Stimulated activated CD8-positive, alpha-beta memory T cell treated with anti-CD3 and anti-CD28 coated beads, Interleukin-4, amount 100 ng/mL, for 4 hours (primary cell): Measurements from ENCODE around the gene ELOVL4.

Experiments
- DNase-seq, 2 donors: peaks; one replicate each; pipeline ENCODE4 v3.0.0-alpha.2; 2020; ENCODE audit warnings: low read depth in 2 of 2, low spot score in 1 of 2

Gene ELOVL4

GRCh38 chr6:79947191-79948186 is at the start of gene ELOVL4:
Gene ELOVL4, minus strand, starts transcription at chr6:79947553. Its CDS starts 274 bp downstream, at chr6:79947279.
- DNase-seq = peak; percentile 17 to 59

- no peak for DNase-seq
Measured at GRCh38 chr6:79993911-79994309, 46.6 kb upstream of the ELOVL4 start.

GRCh38 chr6:79993012-79993910 is 45.9 kb upstream of the ELOVL4 start:
- DNase-seq = no peak

- DNase-seq = no peak
Measured at GRCh38 chr6:79989641-79990040, 42.3 kb upstream of the ELOVL4 start.

- DNase-seq = no peak
Measured at GRCh38 chr6:79985128-79985527, 37.8 kb upstream of the ELOVL4 start.

GRCh38 chr6:79984261-79984660 is 36.9 kb upstream of the ELOVL4 start:
- no peak for DNase-seq

- DNase-seq = no peak
Measured at GRCh38 chr6:79981652-79982051, 34.3 kb upstream of the ELOVL4 start.

- no peak for DNase-seq
Measured at GRCh38 chr6:79971193-79971592, 23.8 kb upstream of the ELOVL4 start.

GRCh38 chr6:79969784-79970183 is 22.4 kb upstream of the ELOVL4 start:
- DNase-seq = no peak

GRCh38 chr6:79967178-79967577 is 19.8 kb upstream of the ELOVL4 start:
- no peak for DNase-seq

GRCh38 chr6:79964607-79965081 is 17.3 kb upstream of the ELOVL4 start:
- no peak for DNase-seq

- DNase-seq = no peak
Measured at GRCh38 chr6:79954849-79955248, 7.5 kb upstream of the ELOVL4 start.

GRCh38 chr6:79949233-79949632 is 1.9 kb upstream of the ELOVL4 start:
- no peak for DNase-seq

- DNase-seq = no peak
Measured at GRCh38 chr6:79946272-79947190, 822 bp downstream of the ELOVL4 start.

GRCh38 chr6:79943133-79943532 is 4.2 kb downstream of the ELOVL4 start:
- no peak for DNase-seq

GRCh38 chr6:79941489-79942151 is 5.7 kb downstream of the ELOVL4 start:
- no peak for DNase-seq

- no peak for DNase-seq
Measured at GRCh38 chr6:79928478-79928998, 18.8 kb downstream of the ELOVL4 start.

- no peak for DNase-seq
Measured at GRCh38 chr6:79927758-79928157, 19.6 kb downstream of the ELOVL4 start.

- no peak for DNase-seq
Measured at GRCh38 chr6:79923270-79923669, 24.1 kb downstream of the ELOVL4 start.

- no peak for DNase-seq
Measured at GRCh38 chr6:79922018-79922417, 25.3 kb downstream of the ELOVL4 start.
